Trophoblast cell (in vitro differentiated cells and primary cell): ENCODE data around the gene SNUPN. TPM values are rescaled to one million over a fixed set of nuclear protein-coding genes. Genes with fewer than 3 reads are reported as not detected.

ENCODE experiments used
- DNase-seq, 2 donors: peaks; one replicate each; pipeline ENCODE4 v3.0.0-alpha.2; 2016
- H2AFZ ChIP-seq: 2 replicates; pipeline ENCODE4 v1.6.1; 2013; ENCODE audit warnings: low read length, moderate library complexity, mild to moderate bottlenecking; ENCODE audit not compliant: insufficient read depth, poor library complexity
- H2AK5ac ChIP-seq: 2 replicates; pipeline ENCODE4 v1.6.1; 2013; ENCODE audit warnings: mild to moderate bottlenecking, low read length
- H2BK120ac ChIP-seq: 2 replicates; pipeline ENCODE4 v1.6.1; 2013; ENCODE audit warnings: low read length, mild to moderate bottlenecking, moderate library complexity; ENCODE audit not compliant: insufficient read depth, poor library complexity
- H2BK12ac ChIP-seq: 2 replicates; pipeline ENCODE4 v1.6.1; 2013; ENCODE audit warnings: mild to moderate bottlenecking, low read length, moderate library complexity
- H2BK5ac ChIP-seq: 2 replicates; pipeline ENCODE4 v1.6.1; 2013; ENCODE audit warnings: low read length, low read depth, moderate library complexity, mild to moderate bottlenecking; ENCODE audit not compliant: poor library complexity
- H3K14ac ChIP-seq: 2 replicates; pipeline ENCODE4 v1.6.1; 2013; ENCODE audit warnings: mild to moderate bottlenecking, low read length
- H3K18ac ChIP-seq: 2 replicates; pipeline ENCODE4 v1.6.1; 2013; ENCODE audit warnings: mild to moderate bottlenecking, low read length
- H3K23ac ChIP-seq: 2 replicates; pipeline ENCODE4 v1.6.1; 2013; ENCODE audit warnings: low read length
- H3K27ac ChIP-seq: 2 replicates; pipeline ENCODE4 v1.5.1; 2013; ENCODE audit warnings: low read depth, mild to moderate bottlenecking, inconsistent platforms, low read length, moderate library complexity
- H3K27me3 ChIP-seq: 2 replicates; pipeline ENCODE4 v1.6.1; 2013; ENCODE audit warnings: inconsistent platforms, mild to moderate bottlenecking, low read length, moderate library complexity; ENCODE audit not compliant: insufficient read depth
- H3K36me3 ChIP-seq, 2 experiments: 1 replicate in 1 of 2; 2 replicates in 1 of 2; pipeline ENCODE4 v1.6.1; 2013; ENCODE audit warnings: low read length in 2 of 2, mild to moderate bottlenecking in 2 of 2, moderate library complexity in 1 of 2; ENCODE audit not compliant: insufficient read depth in 2 of 2, control insufficient read depth in 1 of 2
- H3K4ac ChIP-seq: 2 replicates; pipeline ENCODE4 v1.6.1; 2013; ENCODE audit warnings: low read depth, mild to moderate bottlenecking, low read length, moderate library complexity
- H3K4me1 ChIP-seq, 2 experiments: 1 replicate in 1 of 2; 2 replicates in 1 of 2; pipeline ENCODE4 v1.6.1; 2013; ENCODE audit warnings: low read length in 2 of 2, mild to moderate bottlenecking in 2 of 2, moderate library complexity in 1 of 2; ENCODE audit not compliant: insufficient read depth in 2 of 2, control insufficient read depth in 1 of 2
- H3K4me2 ChIP-seq: 2 replicates; pipeline ENCODE4 v1.6.1; 2013; ENCODE audit warnings: inconsistent platforms, mild to moderate bottlenecking, low read length, moderate library complexity
- H3K4me3 ChIP-seq: 2 replicates; pipeline ENCODE4 v1.5.1; 2013; ENCODE audit warnings: mild to moderate bottlenecking, low read depth, low read length, inconsistent platforms
- H3K79me1 ChIP-seq: one replicate; pipeline ENCODE4 v1.6.1; 2013; ENCODE audit warnings: low read length
- H3K79me2 ChIP-seq: 2 replicates; pipeline ENCODE4 v1.6.1; 2013; ENCODE audit warnings: low read length, mild to moderate bottlenecking; ENCODE audit not compliant: control insufficient read depth, insufficient read depth, poor library complexity
- H3K9ac ChIP-seq: 2 replicates; pipeline ENCODE4 v1.6.1; 2013; ENCODE audit warnings: mild to moderate bottlenecking, low read length
- H3K9me3 ChIP-seq: 2 replicates; pipeline ENCODE4 v1.6.1; 2013; ENCODE audit warnings: low read depth, mild to moderate bottlenecking, control low read depth, inconsistent platforms, low read length; ENCODE audit not compliant: insufficient read depth
- H4K12ac ChIP-seq: 2 replicates; pipeline ENCODE4 v1.6.1; 2013; ENCODE audit warnings: low read depth, mild to moderate bottlenecking, low read length, moderate library complexity
- H4K8ac ChIP-seq: 2 replicates; pipeline ENCODE4 v1.6.1; 2013; ENCODE audit warnings: low read depth, mild to moderate bottlenecking, low read length, moderate library complexity
- H4K91ac ChIP-seq: one replicate; pipeline ENCODE4 v1.6.1; 2013; ENCODE audit warnings: low read depth, mild to moderate bottlenecking, low read length, moderate library complexity
- WGBS: extraction: QIAGEN DNeasy Blood & Tissue Kit; methylation state at CpG from one replicate; pipeline ENCODE4 v1.1.7; 2013; ENCODE audit warnings: missing lambda C conversion rate; ENCODE audit not compliant: insufficient read length, insufficient coverage; ENCODE audit errors: extremely low coverage; 5-methylcytosine and 5-hydroxymethylcytosine counted together
- polyA plus RNA-seq: library from polyadenylated mRNA; stranded (reverse); fragments of 200-250 nt; gene quantifications from 2 replicates; pipeline ENCODE4 v1.2.3, GENCODE V29; 2013

Gene SNUPN
- polyA plus RNA-seq: 10.5 and 10.6 TPM in 2 replicates

GRCh38 chr15:75625542-75626347 lies at the start of gene SNUPN:
Gene SNUPN, minus strand, starts transcription at chr15:75625725. Its CDS starts 4,674 bp downstream, at chr15:75621051.
- peak within 1 kb of the TSS; percentile 55 for H2BK120ac ChIP-seq
- H3K79me2 ChIP-seq: peaks cover 3% of the 10 kb centered on the region
- peaks cover 0 to 1% of the 10 kb centered on the region in 2 experiments for H3K36me3 ChIP-seq
- H3K9me3 ChIP-seq: no peaks in the 10 kb centered on the region
- peaks cover 10% of the 10 kb centered on the region for H3K79me1 ChIP-seq
- peak within 1 kb of the TSS; percentile 24 for H2AK5ac ChIP-seq
- peak within 1 kb of the TSS; percentile 78 for H2AFZ ChIP-seq
- H3K18ac ChIP-seq: peak within 1 kb of the TSS; percentile 21
- H4K8ac ChIP-seq: peak within 1 kb of the TSS; percentile 87
- H2BK5ac ChIP-seq: peak within 1 kb of the TSS; percentile 38
- peak within 1 kb of the TSS; percentile 80 for H4K91ac ChIP-seq
- H3K23ac ChIP-seq: no peak within 1 kb of the TSS
- peak within 1 kb of the TSS; percentile 93 for H3K27ac ChIP-seq
- H4K12ac ChIP-seq: peak within 1 kb of the TSS; percentile 49
- H3K4me1 ChIP-seq: peaks cover 4 to 5% of the 10 kb centered on the region in 2 experiments
- peak within 1 kb of the TSS; percentile 83 for H3K9ac ChIP-seq
- H3K4me2 ChIP-seq: peak within 1 kb of the TSS; percentile 76
- H3K14ac ChIP-seq: peak within 1 kb of the TSS; percentile 31
- peak; percentile 90 to 91 for DNase-seq
- WGBS: no CpG with 5 or more reads among the region's 47 CpGs
- no peaks in the 10 kb centered on the region for H3K27me3 ChIP-seq
- peak within 1 kb of the TSS; percentile 24 for H3K4ac ChIP-seq
- no peak within 1 kb of the TSS for H2BK12ac ChIP-seq
- peak within 1 kb of the TSS; percentile 84 for H3K4me3 ChIP-seq

GRCh38 chr15:75674366-75674765 lies 48.8 kb upstream of the SNUPN start:
- no peak overlapping the region for H3K4ac ChIP-seq
- H3K4me2 ChIP-seq: no peak overlapping the region
- no CpG with 5 or more reads among the region's 8 CpGs for WGBS
- peak overlapping the region; percentile 41 for H2AK5ac ChIP-seq
- H3K9me3 ChIP-seq: no peaks in the 10 kb centered on the region
- no peak overlapping the region for H4K91ac ChIP-seq
- H3K23ac ChIP-seq: no peak overlapping the region
- H3K27me3 ChIP-seq: no peaks in the 10 kb centered on the region
- no peak overlapping the region for H3K4me3 ChIP-seq
- peaks cover 2% of the 10 kb centered on the region for H3K79me2 ChIP-seq
- no peak overlapping the region for H2BK12ac ChIP-seq
- H3K36me3 ChIP-seq: no peaks in the 10 kb centered on the region
- H2BK5ac ChIP-seq: no peak overlapping the region
- H3K27ac ChIP-seq: no peak overlapping the region
- H3K18ac ChIP-seq: no peak overlapping the region
- H3K14ac ChIP-seq: no peak overlapping the region
- H3K4me1 ChIP-seq: peaks cover 23 to 31% of the 10 kb centered on the region in 2 experiments
- no peak overlapping the region for H3K9ac ChIP-seq
- DNase-seq: no peak
- H4K12ac ChIP-seq: no peak overlapping the region
- no peak overlapping the region for H4K8ac ChIP-seq
- no peak overlapping the region for H2BK120ac ChIP-seq
- no peak overlapping the region for H2AFZ ChIP-seq
- H3K79me1 ChIP-seq: peaks cover 10% of the 10 kb centered on the region

DNA sequence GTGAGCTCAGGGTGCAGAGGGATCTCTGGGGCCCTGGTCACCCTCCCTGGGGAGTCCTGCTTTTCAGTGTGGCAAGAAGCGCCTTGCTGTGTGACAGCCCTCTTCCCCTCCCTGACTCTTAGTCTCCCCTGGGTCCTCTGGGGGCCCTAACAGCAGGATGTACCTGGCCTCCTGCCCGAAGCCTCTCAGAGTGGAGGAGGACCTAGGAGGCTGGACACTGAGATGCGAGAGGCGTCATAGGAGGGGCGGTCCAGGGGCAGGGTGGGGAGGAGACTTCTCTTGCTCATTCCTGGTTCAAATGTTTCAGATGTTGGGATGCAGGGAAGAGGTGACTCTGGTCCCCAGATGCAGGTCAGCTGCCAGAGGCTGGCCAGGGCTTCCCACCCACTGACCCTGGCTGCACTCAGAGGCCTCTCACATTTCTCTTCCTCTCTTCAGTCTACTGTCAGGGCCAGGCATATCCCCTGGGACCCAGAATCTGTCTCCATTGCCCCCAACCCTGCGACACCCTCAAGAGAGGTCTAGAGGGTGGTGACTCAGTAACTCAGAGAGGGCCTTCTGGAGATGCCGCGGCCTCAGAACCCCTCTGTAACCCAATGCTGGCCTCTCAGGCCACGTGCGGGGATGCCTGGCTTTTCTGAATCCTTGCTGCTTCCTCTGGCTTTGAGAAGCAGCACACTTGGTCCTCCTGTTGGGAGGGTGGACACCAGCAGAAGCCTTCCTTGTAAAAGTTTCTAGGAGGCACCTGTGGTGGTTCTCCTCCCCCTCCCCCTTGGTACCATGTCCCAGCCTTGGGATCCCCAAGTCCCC lies 48.1 kb upstream of the SNUPN start:
- no CpG with 5 or more reads among the region's 10 CpGs for WGBS
- DNase-seq: no peak

GRCh38 chr15:75672646-75673425 lies 47.3 kb upstream of the SNUPN start:
- Histone ChIP-seq H3K23ac (no peak overlapping the region), H3K4ac (peak overlapping the region; percentile 24), H3K4me2 (peak overlapping the region; percentile 1), H3K9ac (no peak overlapping the region), H4K91ac (peak overlapping the region; percentile 89), H3K4me3 (no peak overlapping the region), H4K12ac (peak overlapping the region; percentile 59), H2AK5ac (peak overlapping the region; percentile 46), H2BK12ac (peak overlapping the region; percentile 85), H3K9me3 (no peaks in the 10 kb centered on the region), H3K27me3 (no peaks in the 10 kb centered on the region), H3K36me3 (no peaks in the 10 kb centered on the region), H2AFZ (peak overlapping the region; percentile 33), H4K8ac (peak overlapping the region; percentile 68), H3K79me2 (peaks cover 2% of the 10 kb centered on the region), H2BK120ac (peak overlapping the region; percentile 50), H3K18ac (peak overlapping the region; percentile 83), H3K27ac (peak overlapping the region; percentile 92), H2BK5ac (peak overlapping the region; percentile 77), H3K14ac (peak overlapping the region; percentile 75), H3K4me1 (peaks cover 26 to 35% of the 10 kb centered on the region in 2 experiments), H3K79me1 (peaks cover 10% of the 10 kb centered on the region)
- no CpG with 5 or more reads among the region's 14 CpGs for WGBS
- peak; percentile 28 to 38 for DNase-seq

More for the DNA sequence above, 48.1 kb upstream of the SNUPN start:
- H2BK120ac ChIP-seq: peak overlapping the region; percentile 50
- peaks cover 2% of the 10 kb centered on the region for H3K79me2 ChIP-seq
- H4K8ac ChIP-seq: peak overlapping the region; percentile 10
- peak overlapping the region; percentile 1 for H3K4me2 ChIP-seq
- H2BK12ac ChIP-seq: peak overlapping the region; percentile 19
- H3K14ac ChIP-seq: peak overlapping the region; percentile 26
- peak overlapping the region; percentile 92 for H3K27ac ChIP-seq
- H3K4me3 ChIP-seq: no peak overlapping the region
- H2AFZ ChIP-seq: peak overlapping the region; percentile 23
- peak overlapping the region; percentile 89 for H4K91ac ChIP-seq
- no peaks in the 10 kb centered on the region for H3K36me3 ChIP-seq
- peaks cover 26 to 35% of the 10 kb centered on the region in 2 experiments for H3K4me1 ChIP-seq
- no peak overlapping the region for H3K9ac ChIP-seq
- H3K79me1 ChIP-seq: peaks cover 10% of the 10 kb centered on the region
- H3K4ac ChIP-seq: no peak overlapping the region
- no peak overlapping the region for H3K18ac ChIP-seq
- H3K9me3 ChIP-seq: no peaks in the 10 kb centered on the region
- no peak overlapping the region for H2BK5ac ChIP-seq
- H4K12ac ChIP-seq: no peak overlapping the region
- peak overlapping the region; percentile 4 for H2AK5ac ChIP-seq
- H3K23ac ChIP-seq: no peak overlapping the region
- no peaks in the 10 kb centered on the region for H3K27me3 ChIP-seq
